UCSD-AML1 (cell line): ENCODE results near the gene MDH1B.

Source experiments
- DNase-seq: peaks from one replicate; lab custom pipeline; 2025; ENCODE audit not compliant: unreplicated experiment; lab: John Stamatoyannopoulos, UW

The MDH1B gene

DNA sequence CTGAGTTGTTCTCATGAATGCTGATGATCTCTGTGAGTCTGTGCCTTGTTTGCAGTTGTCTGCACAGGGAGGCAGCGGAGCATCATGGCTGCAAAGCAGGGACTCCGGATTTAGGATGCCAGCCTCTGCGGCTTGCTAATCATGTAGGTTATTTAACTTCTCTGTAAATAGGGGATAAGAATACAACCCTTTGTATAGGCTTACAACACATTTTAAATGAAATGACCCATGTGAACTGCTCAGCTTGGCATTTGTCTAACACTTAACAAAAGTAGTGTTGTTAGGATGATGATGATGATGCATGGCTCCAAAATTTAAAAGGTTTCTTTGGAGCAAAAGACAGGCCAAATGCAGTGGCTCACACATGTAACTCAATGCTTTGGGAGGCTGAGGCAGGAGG is 66.3 kb downstream of the MDH1B start:
- no peak for DNase-seq

DNA sequence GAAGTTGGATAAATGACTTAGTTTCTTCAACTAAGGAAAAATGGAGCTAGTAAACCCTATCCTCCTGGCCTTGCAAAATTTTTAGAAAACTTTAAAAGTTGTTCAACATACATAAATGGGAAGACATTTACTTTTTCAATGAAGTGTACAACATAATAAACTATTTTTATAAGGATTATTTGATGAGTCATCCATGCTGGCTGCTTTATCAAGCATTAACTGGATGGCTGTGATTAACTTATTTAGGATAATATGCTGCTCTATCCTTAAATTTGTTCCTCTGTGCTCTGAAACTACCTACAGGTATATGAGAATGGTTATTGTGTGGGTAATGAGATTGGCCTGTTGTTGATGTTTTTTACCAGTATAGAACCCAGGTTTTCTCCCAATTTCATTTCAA is 68.2 kb downstream of the MDH1B start:
- DNase-seq = no peak

DNA sequence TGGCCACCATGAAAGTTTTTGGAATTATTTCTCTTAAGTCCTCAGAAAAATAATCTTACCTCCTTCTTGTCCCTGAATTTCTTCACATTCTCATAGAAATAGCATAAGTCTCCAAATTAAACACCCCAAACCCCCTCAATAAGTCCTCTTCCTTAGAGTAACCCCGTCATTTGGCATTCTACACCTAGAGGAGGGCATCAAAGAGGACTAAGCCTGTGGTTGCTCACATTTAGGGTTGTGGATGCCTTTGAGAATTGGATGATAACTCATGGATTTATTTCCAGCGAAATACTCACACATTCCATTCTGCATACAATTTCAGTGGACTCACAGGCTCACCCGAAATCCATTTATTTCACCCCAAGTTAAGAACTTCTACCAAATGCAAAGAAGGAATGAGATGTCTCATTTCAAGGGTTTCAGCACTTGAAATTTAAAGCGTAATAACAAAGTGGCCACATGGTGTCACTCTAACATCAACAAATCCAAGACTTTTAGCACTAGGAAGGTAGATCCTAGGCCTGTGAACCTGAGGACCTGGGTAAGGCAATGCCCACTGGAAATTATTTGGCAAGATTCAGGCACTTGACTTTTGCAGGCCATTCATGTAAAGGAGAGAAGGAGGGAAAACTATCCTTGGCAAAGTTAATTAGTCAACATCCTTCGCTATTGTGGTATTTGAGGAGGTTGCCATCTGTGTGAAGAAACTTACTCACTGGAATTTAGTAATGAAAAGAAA is 71.6 kb downstream of the MDH1B start:
- DNase-seq = no peak

DNA sequence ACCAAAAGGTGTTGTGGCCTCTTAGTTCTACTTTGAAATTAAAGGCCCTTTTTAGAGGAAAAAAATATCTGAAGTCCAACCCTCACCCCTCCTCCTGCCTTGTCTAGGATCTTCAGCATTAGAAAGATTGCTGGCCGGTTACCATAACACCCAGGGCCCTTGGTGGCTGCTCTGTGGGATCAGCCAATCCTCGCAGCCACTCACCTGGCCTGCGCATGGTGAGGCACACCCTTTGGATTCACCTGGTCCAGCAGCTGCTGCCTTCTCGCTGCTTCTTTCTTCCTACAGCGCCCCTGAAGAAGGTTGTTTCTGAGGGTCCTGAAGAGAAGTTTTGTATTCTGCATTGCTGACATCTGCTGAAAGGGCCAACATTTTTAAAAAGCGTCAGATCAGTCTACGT is 72.2 kb downstream of the MDH1B start:
- no peak for DNase-seq

DNA sequence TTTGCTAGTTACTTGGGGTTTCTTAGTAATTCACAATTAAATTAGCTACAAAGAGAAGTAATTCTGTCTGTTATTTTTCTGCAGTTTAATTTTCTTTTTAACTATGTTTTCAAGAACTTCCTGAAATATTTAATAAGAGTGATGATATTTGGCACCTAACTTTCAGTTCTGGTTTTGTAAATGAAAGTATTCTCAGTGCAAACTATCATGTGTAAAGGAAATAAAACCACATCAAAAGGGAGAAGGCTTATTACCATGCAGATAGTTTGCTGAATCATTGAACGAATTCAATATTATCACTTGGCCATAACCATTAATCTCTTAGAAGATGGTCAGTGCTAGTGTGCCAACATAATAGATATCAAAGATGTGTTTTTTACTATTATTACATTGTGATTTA is 76.1 kb downstream of the MDH1B start:
- no peak for DNase-seq

DNA sequence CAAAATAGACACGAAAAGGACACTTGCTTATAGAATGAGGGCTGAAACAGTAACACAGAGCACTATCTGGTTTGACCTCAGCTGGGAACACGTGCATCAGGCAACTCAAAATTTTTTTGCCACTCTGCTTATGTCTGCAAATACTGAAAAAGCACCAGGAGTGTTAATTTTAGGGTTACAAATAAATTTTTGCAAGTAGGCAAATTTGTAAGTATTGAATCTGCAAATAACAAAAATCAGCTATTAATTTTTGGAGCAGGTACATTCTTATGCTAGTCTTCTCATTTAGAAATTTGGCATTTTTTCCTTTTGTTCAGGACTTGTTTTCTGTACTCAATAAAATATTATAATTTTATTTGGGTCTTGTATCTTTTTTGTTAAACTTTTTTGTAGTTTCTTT is 76.7 kb downstream of the MDH1B start:
- no peak for DNase-seq
